Sigmoid colon (tissue), 3 donors: Measurements from ENCODE around the gene ZFAND4.

Experiments used
- CTCF ChIP-seq, 4 experiments: fragments of 450-650 bp in 3 of 4; fragments of 200-600 bp in 1 of 4; IDR thresholded peaks; one replicate each; pipeline ENCODE4 v1.5.1; 2016 to 2019; ENCODE audit warnings: antibody characterized with exemption in 4 of 4, mild to moderate bottlenecking in 3 of 4, moderate library complexity in 2 of 4
- POLR2A ChIP-seq, 2 donors: fragments of 450-650 bp; IDR thresholded peaks; one replicate each; pipeline ENCODE4 v1.6.1; 2016; ENCODE audit warnings: antibody characterized with exemption in 2 of 2, mild to moderate bottlenecking in 2 of 2, moderate library complexity in 2 of 2

GRCh38 chr10:45624724-45625123, 47.8 kb downstream of the ZFAND4 start:
- TF ChIP-seq POLR2A (IDR thresholded peaks at IDR 0.05) (no peak), CTCF (IDR thresholded peaks at IDR 0.05) (no peak)
